GM13977 (cell line): ENCODE measurements around the gene PARP2.

Source experiments
- DNase-seq: peaks from one replicate; pipeline ENCODE4 v3.0.0; 2012; ENCODE audit warnings: low spot score
- in situ Hi-C: fragments of 300-500 bp; cut with MboI; formaldehyde crosslinking; loops from one replicate; pipeline ENCODE4 v1.12.0; 2022; ENCODE audit warnings: low sequenced_read_pairs, low pct_unique_long_range_greater_than_20kb, mixed read lengths, inconsistent platforms; ENCODE audit not compliant: unreplicated experiment
- TF ChIP-seq, protein P1 (sequence below): IDR thresholded peaks from 2 replicates; pipeline ENCODE4 v1.5.1; 2012; ENCODE audit warnings: mild to moderate bottlenecking, control low read depth; ENCODE audit not compliant: insufficient read depth; ENCODE audit errors: extremely low read depth, missing control alignments

PARP2 gene

DNA sequence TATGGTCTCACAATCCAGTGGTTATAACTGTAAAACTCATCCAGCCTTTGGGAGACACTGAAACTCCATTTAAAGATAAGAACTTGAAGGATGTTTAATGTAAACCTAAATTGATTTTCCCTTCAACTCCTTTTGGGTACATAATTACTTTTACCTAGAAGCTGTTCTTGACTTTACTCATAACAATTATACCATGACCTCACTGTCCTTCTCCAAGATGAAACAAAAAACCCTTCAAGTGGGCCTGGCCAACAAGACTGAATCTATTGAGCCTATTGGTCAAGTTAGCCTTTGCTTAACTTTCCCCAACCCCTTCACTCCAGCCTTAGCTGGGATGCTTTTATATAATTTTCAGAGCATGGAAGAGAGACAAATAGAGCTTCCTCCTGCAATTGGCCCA, 22.5 kb downstream of the PARP2 start:
- DNase-seq, result no peak
- in situ Hi-C loops, result no loop called here
- TF ChIP-seq, protein P1, sequence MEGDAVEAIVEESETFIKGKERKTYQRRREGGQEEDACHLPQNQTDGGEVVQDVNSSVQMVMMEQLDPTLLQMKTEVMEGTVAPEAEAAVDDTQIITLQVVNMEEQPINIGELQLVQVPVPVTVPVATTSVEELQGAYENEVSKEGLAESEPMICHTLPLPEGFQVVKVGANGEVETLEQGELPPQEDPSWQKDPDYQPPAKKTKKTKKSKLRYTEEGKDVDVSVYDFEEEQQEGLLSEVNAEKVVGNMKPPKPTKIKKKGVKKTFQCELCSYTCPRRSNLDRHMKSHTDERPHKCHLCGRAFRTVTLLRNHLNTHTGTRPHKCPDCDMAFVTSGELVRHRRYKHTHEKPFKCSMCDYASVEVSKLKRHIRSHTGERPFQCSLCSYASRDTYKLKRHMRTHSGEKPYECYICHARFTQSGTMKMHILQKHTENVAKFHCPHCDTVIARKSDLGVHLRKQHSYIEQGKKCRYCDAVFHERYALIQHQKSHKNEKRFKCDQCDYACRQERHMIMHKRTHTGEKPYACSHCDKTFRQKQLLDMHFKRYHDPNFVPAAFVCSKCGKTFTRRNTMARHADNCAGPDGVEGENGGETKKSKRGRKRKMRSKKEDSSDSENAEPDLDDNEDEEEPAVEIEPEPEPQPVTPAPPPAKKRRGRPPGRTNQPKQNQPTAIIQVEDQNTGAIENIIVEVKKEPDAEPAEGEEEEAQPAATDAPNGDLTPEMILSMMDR, result no peak

DNA sequence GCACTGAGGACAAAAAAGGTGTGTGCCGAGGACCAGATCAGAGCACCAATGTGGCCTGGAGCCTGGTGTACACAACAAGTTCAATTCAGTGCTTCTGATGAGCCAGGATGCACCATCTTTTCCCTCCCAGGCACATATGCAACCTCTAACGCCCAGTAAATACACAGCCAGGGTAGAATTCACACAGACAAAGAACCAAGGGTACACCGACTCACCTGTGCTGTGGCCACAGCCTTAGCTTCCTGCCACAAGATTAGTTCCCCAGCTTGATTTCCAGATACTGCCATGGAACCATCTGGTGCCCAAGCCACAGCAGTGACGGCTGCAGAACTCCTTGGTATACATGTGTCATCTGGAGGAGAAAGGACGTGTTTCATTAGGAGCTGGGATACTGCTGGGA, 29.4 kb downstream of the PARP2 start:
- DNase-seq, result no peak

DNA sequence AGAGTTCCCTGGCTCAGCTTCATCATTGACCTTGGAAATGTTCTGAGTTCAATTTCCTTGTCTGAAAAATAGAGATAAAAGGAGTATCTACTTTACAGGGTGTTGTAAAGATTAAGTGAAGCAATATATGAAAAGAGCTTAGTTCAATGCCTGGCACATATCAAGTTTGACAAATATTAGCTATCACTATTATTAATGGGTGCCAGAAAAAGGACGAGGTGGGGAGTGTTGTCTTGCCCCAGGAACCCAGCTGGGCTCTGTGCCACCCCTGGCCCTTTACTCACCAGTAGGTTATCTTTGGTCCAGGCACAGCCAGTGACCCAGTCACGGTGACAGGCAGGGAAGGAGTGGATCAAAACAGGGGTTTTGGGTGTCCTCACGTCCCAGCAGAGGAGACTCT, 32.0 kb downstream of the PARP2 start:
- in situ Hi-C loops, result no loop called here
- TF ChIP-seq, protein P1, result no peak
- DNase-seq, result no peak

More for the DNA sequence above, 29.4 kb downstream of the PARP2 start:
- TF ChIP-seq, protein P1, result no peak
- in situ Hi-C loops, result no loop called here

DNA sequence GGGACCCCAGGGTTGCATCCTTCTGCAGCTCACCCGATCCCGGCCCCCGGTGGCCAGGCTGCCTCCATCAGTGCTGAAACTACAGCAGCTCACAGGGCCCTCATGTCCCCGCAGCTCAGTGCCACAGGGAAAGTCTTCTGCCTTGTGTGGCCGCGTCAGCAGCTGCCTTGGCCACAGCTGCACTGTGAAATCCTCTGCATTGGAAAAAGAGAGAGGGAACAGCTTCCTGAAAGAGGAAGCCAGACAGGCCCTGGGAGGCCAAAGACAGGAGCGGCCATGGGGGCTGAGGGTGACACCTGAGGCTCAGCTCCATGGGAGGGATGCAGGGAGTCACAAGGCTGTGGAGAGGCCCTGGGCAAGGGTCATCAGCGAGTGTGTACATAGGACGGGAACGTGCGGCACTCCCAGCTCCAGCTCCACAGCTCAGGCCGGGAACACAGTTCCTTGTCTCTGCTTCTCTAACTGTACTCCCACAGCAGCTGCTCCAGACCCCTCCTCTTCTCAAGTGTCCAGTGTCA, 32.7 kb downstream of the PARP2 start:
- in situ Hi-C loops, result no loop called here
- DNase-seq, result no peak
- TF ChIP-seq, protein P1, result no peak

DNA sequence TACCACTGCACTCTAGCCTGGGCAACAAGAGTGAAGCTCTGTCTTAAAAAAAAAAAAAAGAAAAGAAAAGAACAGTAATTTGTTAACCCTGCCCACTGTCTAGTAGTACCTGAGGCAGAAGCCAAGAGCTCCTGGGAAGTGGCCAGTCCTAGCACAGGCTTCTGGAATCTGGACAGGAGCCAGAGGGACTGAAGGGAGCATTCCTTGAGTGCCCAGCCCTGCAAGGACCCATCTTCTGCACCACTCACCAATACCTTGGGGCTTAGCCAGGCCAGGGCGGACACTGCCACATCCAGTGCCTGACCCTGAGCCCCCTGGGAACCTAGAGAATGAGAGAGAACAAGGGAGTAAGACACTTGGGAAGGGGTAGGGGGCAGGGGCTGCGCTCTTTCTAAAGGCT, 33.7 kb downstream of the PARP2 start:
- TF ChIP-seq, protein P1, result no peak
- in situ Hi-C loops, result no loop called here
- no peak for DNase-seq

DNA sequence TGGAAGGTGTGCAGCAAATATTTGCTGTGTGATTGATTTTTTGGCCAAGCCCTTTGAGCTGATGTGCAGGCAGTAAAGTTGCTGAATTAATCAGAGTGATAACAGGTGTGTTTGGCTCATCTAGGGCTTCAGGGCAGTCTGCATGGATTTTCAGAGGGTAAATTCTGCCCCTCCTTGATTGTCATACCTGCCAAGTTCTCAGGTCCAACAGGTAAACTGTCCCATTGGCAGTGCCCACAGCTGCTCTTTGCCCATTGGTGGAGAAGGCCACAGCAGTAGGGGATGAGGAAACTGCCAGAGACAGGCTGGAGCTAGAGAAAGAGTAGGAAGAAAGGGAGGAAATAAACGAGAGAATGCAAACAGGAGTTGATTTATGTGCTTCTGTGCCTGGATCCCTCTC, 36.3 kb downstream of the PARP2 start:
- in situ Hi-C loops, result no loop called here
- no peak for DNase-seq
- TF ChIP-seq, protein P1, result no peak

DNA sequence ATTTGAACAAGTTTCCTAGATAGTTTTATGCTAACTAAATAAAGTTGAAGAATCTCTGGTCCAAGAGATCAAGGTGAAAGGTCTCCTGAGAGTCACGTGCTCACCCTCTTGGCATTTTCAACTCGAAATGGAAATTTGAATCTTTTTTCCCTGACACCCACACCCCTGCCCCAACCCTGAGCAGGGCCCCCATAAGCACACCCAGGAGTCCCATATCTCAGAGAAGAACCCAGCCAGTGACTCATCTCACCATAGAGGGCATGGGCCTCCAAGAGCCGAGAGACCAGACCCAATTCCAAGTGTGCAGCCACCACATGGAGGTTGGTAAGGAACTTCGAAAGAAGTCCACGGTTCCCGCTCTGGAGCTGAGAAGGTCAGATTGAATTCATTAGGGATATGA, 37.2 kb downstream of the PARP2 start:
- in situ Hi-C loops, result no loop called here
- TF ChIP-seq, protein P1, result no peak
- DNase-seq, result no peak
